Endothelial cell (in vitro differentiated cells): ENCODE data around the gene CEP76. TPM values are rescaled to one million over a fixed set of nuclear protein-coding genes. Genes with fewer than 3 reads are reported as not detected.

Experiments used
- DNase-seq: peaks from one replicate; pipeline ENCODE4 v3.0.0; 2021; ENCODE audit warnings: low spot score
- H3K27ac Mint-ChIP-seq: one replicate; pipeline ENCODE4 v1.8.0; 2021; ENCODE audit warnings: mixed read lengths, inconsistent platforms; ENCODE audit not compliant: unreplicated experiment
- H3K27me3 Mint-ChIP-seq: one replicate; pipeline ENCODE4 v1.8.0; 2021; ENCODE audit warnings: mild to moderate bottlenecking, moderate library complexity, mixed read lengths, inconsistent platforms; ENCODE audit not compliant: unreplicated experiment
- H3K36me3 Mint-ChIP-seq: one replicate; pipeline ENCODE4 v1.8.0; 2021; ENCODE audit warnings: mild to moderate bottlenecking, low read depth, mixed read lengths, inconsistent platforms; ENCODE audit not compliant: unreplicated experiment
- H3K4me1 Mint-ChIP-seq: one replicate; pipeline ENCODE4 v1.8.0; 2021; ENCODE audit warnings: mild to moderate bottlenecking, mixed read lengths, inconsistent platforms; ENCODE audit not compliant: unreplicated experiment
- H3K4me3 Mint-ChIP-seq: one replicate; pipeline ENCODE4 v1.8.0; 2021; ENCODE audit warnings: mild to moderate bottlenecking, mixed read lengths, inconsistent platforms; ENCODE audit not compliant: unreplicated experiment
- H3K9me3 Mint-ChIP-seq: one replicate; pipeline ENCODE4 v1.8.0; 2021; ENCODE audit warnings: mixed read lengths, inconsistent platforms; ENCODE audit not compliant: unreplicated experiment
- CTCF ChIP-seq: fragments of 200-600 bp; sonication (generic); IDR thresholded peaks from one replicate; pipeline ENCODE4 v1.5.0; 2021; ENCODE audit warnings: antibody characterized with exemption; ENCODE audit not compliant: unreplicated experiment
- total RNA-seq: library from RNA; stranded (reverse); fragmentation: NEBNext Ultra II Directional; extraction: Animal tissue kit (Norgen Biotek cat#: 25700); gene quantifications from one replicate; pipeline ENCODE4 v1.2.1, GENCODE V29; 2021; ENCODE audit not compliant: unreplicated experiment

CEP76 gene
- total RNA-seq, 1 donor from 2014 or later, result 9.3 TPM

- no peak overlapping the region for H3K4me3 Mint-ChIP-seq
- DNase-seq, result peak; percentile 80
- peaks cover 7% of the 10 kb centered on the region for H3K4me1 Mint-ChIP-seq
- peaks cover 3% of the 10 kb centered on the region for H3K36me3 Mint-ChIP-seq
- no peaks in the 10 kb centered on the region for H3K27me3 Mint-ChIP-seq
- TF ChIP-seq CTCF, result peak; percentile 89
- H3K9me3 Mint-ChIP-seq, result no peaks in the 10 kb centered on the region
- no peak overlapping the region for H3K27ac Mint-ChIP-seq
These were observed 24.4 kb upstream of the CEP76 start for GRCh38 chr18:12726774-12727550.

- H3K4me3 Mint-ChIP-seq, result no peak overlapping the region
- peaks cover 3% of the 10 kb centered on the region for H3K36me3 Mint-ChIP-seq
- no peak for DNase-seq
- no peaks in the 10 kb centered on the region for H3K27me3 Mint-ChIP-seq
- TF ChIP-seq CTCF, result no peak
- H3K9me3 Mint-ChIP-seq, result no peaks in the 10 kb centered on the region
- H3K27ac Mint-ChIP-seq, result no peak overlapping the region
- peaks cover 10% of the 10 kb centered on the region for H3K4me1 Mint-ChIP-seq
These were observed 23.8 kb upstream of the CEP76 start for GRCh38 chr18:12726331-12726730.

DNA sequence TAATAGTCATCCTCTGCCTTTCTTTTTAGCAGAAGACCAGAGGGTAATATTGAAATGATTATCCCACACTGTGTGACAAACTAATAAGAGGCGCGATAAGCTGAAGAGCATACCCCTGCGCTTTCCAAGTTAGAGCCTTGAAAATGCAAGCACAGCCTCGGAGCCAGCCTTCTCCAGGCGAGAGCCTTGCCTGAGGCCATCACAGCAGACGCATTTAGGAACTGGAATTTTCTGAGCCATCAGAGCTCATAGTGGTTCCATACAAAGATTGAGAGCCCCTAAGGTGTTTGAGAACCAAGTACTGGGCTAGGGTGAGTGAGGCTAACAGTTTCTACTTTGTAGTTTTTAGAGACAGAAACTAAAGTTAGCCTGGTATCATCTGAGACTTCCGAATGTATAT lies 20.2 kb upstream of the CEP76 start:
- no peak for TF ChIP-seq CTCF
- Mint-ChIP-seq H3K4me3 (no peak overlapping the region), H3K36me3 (peaks cover 8% of the 10 kb centered on the region), H3K27ac (peak overlapping the region; percentile 87), H3K4me1 (peaks cover 19% of the 10 kb centered on the region), H3K9me3 (no peaks in the 10 kb centered on the region), H3K27me3 (no peaks in the 10 kb centered on the region)
- DNase-seq, result no peak

DNA sequence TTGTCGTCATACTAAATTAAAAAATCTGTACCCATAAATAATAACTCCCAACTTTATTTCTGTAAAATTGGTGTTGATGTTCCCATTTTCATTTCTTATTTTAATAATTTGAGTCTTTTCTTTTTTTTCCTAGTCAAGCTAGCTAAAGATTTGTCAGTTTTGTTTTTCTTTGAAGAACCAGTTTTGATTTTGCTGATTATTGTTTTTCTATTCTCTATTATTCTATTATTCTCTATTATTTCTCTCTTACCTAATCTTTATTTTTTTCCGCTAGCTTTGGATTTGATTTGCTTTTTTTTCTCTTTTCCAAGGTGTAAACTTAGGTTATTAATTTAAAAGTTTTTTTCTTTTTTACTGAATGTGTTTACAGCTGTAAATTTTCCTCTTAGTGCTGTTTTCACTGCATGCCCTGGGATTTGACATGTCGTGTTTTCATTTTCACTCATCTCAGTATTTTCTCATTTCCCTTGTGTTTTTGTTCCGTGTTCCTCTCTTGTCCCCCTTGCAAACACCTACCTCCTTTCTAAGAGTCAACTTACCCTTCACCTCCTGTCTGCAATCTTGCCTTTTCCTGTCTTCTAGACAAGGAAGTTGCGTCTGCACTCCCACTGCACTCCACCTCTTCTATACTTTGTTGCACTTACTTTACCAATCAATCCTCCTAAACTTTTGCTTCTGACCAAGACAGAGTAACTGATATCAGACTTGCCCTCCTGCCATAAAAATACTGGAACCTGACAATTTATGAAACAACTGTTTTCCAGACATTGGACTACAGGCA lies 19.2 kb upstream of the CEP76 start:
- peak overlapping the region; percentile 33 for H3K27ac Mint-ChIP-seq
- peaks cover 12% of the 10 kb centered on the region for H3K36me3 Mint-ChIP-seq
- DNase-seq, result no peak
- no peak overlapping the region for H3K4me3 Mint-ChIP-seq
- H3K9me3 Mint-ChIP-seq, result no peaks in the 10 kb centered on the region
- peaks cover 19% of the 10 kb centered on the region for H3K4me1 Mint-ChIP-seq
- no peak for TF ChIP-seq CTCF
- H3K27me3 Mint-ChIP-seq, result no peaks in the 10 kb centered on the region

DNA sequence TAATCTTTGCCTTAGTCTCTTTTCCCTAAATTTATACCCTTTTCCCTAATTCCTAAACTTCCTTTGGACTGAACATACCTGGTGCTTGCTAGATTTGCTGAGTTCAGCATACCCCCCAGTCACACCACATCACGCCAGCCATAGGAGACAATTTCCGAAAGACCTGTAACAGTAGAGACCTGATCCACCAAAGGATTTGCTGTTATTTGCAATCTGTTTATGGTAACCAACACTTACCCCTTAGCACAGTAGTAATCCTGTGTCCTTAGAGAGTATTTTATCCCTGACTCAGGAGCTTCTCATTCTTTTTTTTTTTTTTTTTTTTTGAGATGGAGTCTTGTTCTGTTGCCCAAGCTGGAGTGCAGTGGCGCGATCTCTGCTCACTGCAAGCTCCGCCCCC lies 8.9 kb upstream of the CEP76 start:
- H3K4me1 Mint-ChIP-seq, result no peaks in the 10 kb centered on the region
- no peak for DNase-seq
- H3K27ac Mint-ChIP-seq, result no peak overlapping the region
- TF ChIP-seq CTCF, result no peak
- no peaks in the 10 kb centered on the region for H3K9me3 Mint-ChIP-seq
- no peak overlapping the region for H3K4me3 Mint-ChIP-seq
- H3K36me3 Mint-ChIP-seq, result peaks cover 28% of the 10 kb centered on the region
- H3K27me3 Mint-ChIP-seq, result peaks cover 2% of the 10 kb centered on the region
